ENCODE measurements around the gene KRTAP9-1.
"Not testable (repeated sequence)": the region's sequence is repeated elsewhere in the genome, so short reads cannot be mapped to it uniquely, and the experiment has no call there.

KRTAP9-1 gene

DNA sequence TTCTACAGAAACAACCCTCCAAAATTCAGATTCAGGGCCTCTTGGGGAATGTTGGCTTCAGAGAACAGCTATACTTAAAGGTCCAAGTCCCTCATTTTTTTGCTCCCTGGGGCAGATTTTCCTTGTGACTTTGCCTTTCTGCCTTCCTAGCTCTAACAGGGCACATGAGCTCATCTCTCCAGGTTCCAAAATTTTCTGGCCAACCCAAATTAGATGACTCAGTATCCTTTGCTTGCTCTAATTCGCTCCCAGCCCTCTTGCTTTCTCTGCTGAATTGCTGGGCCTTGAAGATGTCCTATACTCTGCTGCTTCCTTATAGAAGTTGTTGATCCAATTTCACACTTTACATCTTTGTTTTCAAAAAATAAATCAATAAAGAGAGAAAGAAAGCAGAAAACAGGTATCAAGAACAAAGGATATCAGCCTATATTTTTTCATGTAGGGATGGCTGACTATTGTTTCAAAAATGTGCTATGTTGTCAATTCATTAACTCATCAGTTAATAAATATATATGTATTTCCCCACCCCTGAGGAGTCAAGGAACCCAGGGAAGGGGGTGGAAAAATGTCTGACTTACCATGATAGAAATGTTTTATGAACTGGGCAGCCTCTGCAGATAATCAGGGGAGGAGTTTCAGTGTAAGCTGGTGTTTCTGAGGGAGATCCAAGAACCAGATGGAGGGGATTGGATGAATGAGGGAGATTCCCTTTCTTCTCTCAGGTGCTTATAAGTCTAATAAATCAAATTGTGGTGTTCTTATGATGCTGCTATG, 10.7 kb upstream of the KRTAP9-1 start:
- in situ Hi-C loops (cut with MboI; ENCODE audit: low sequenced_read_pairs) = no loop called here

DNA sequence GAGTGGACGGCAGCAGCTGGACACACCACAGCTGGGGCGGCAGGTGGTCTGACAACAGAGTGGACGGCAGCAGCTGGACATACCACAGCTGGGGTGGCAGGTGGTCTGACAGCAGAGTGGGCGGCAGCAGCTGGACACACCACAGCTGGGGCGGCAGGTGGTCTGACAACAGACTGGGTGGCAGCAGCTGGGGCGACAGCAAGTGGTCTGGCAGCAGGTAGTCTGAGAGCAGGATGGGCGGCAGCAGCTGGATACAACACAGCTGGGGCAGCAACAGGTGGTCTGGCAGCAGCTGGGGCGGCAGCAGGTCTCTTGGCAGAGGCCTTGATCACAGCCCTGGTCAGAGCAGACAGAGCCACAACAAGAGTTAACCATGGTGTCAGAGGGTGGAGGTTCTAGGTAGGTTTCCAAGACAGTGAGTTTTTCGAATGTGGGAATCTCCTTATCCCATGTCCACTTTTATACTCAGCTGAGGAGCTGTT, 5.2 kb upstream of the KRTAP9-1 start, which contains the start of gene KRTAP4-1:
Gene KRTAP4-1 (minus strand): TSS at position 432 of the 482 bp plus-strand sequence. CDS start 57 bp downstream, at position 375.
- in situ Hi-C loops (cut with MboI; ENCODE audit: low sequenced_read_pairs) = no loop called here

DNA sequence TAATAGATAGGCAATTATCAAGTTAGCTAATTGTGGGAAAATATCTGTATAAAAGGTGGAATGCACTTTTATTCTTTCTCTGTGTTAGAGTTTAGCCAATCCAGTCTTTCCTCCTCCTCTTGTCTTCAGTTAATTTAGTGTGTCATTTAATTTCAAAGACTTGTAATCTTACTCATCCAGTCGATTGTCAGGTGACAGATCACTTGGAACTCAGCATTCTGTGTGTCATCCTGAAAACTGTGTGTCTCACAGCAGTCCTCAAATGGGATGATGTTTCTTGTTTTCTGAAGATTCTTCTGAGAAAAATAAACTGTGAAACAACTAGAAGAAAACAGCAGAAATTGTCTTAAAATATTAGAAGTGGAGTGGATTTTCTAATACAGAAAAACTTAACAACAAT, 4.7 kb upstream of the KRTAP9-1 start:
- in situ Hi-C loops (cut with MboI; ENCODE audit: low sequenced_read_pairs) = no loop called here

DNA sequence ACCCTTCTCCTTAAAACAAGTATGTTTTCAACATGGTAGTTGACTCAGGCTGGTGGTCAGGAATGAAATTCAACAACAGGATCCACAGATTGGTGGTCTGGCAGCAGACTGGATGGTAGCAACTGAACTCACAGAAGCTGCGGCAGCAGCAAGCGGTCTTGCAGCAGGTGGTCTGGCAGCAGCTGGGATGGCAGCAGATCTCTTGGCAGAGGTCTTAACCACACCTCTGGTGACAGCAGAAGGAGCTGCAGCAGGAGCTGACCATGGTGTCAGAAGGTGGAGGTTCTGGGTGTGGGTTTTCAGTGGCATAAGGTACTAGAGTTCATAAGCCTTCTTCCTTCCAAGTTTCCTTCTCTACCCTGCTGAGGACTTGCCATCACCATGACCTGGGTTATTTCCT, 2.8 kb upstream of the KRTAP9-1 start:
- in situ Hi-C loops (cut with MboI; ENCODE audit: low sequenced_read_pairs) = no loop called here

DNA sequence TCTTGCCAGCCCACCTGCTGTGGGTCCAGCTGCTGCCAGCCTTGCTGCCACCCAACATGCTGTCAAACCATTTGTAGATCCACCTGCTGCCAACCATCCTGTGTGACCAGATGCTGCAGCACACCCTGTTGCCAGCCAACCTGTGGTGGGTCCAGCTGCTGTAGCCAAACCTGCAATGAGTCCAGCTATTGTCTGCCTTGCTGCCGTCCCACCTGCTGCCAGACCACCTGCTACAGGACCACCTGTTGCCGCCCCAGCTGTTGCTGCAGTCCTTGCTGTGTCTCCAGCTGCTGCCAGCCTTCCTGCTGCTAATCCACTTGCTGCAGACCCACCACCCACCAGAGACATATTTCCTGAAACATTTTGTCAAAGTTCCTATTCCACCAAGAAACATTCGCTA, 641 bp downstream of the KRTAP9-1 start:
- in situ Hi-C loops (cut with MboI; ENCODE audit: low sequenced_read_pairs) = no loop called here

DNA sequence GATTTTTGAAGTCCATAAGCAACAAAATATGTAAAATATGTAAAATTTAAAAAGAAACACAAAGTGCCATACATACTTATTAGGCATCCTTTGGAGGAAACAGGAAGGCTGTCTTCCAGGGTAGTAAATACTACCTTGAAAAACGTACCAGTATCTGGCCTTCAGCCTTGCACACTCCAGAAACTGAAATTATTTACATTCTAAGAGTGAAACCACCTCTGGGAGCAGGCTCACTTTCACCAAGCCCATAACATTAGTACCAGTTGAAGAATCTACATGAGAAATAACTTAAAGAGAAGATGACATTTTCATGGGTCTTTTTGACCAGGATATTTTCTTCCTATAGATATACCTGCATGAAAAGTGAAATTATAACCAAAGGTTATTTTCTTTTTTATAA, 6.4 kb downstream of the KRTAP9-1 start:
- in situ Hi-C loops (cut with MboI; ENCODE audit: low sequenced_read_pairs) = no loop called here

DNA sequence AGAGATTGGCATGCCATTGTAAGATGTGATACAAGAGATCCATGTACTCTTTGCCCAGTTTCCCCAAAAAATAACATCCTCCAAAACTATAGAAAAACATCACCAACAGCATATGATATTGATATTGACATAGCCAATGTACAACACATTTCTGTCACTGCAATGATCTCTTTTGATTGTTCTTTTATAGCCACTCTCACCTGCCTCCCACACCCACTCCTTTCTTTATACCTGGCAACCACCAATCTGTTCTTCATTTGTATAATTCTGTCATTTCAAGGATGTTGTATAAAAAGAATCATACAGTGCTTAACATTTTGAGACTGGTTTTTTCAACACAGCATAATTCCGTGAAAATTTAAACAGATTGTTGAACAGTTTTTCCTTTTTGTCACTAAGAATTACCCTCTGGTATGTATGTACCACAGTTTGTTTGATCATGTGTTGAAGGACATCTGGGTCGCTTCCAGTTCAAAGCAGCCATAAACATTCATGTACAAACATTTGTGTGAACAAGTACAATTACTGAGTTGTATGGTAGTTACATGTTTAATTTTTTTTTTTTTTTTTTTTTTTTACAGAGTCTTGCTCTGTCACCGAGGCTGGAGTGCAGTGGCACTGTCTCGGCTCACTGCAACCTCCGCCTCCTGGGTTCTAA, 9.9 kb downstream of the KRTAP9-1 start:
- in situ Hi-C loops (cut with MboI; ENCODE audit: low sequenced_read_pairs) = no loop called here

DNA sequence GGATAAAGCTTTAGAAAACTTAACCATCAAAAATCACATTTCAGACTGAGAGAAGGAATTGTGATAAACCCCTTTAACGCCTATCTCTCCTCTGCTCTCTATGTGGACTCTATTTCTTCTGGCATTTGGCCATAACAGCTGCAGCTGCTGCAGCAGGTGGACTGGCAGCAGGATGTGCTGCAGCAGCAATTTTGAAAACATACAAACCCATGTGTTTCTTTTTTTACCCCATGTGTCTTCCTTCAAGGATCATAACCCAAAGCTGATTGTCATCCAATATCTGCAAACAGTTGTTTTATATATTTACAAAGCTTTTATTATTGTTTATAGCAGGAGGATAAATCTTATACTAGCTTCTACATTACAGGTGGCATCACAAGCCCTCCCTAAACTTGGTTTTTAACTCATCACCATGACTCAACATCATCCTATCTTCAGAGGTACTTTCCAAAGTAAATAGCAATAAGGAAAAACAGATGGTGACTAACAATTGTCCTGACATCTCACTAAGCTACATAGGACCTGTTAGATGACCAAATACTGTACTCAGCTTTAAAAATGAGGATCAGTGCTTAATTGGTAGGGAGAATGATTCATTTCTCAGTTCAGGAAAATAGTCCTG, 22.3 kb downstream of the KRTAP9-1 start:
- in situ Hi-C loops (cut with MboI; ENCODE audit: low sequenced_read_pairs) = no loop called here

DNA sequence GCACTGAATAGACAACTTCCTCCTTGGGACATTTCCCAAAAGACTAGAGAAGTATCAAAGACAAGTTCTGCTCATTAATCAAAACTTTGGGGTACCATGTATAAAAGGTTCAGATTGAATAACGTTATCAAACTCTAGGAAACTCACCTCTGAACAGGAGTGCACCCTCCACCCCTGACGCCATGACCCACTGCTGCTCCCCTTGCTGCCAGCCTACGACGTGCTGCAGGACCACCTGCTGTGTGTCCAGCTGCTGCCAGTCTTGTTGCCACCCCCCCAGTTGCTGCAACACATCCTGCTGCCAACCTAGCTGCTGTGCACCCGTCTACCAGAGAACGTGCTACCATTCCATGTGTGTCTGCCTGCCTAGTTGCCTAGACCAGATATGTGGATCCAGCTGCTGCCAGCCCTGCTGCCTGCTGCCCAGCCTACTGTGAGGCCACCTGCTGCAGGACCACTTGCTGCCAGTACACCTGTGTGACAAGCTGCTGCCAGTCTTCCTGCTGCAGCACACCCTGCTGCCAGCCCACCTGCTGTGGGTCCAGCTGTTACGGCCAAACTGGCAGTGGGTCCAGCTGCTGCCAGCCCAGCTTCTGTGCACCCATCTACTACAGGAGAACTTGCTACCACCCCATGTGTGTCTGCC, 23.0 kb downstream of the KRTAP9-1 start:
- in situ Hi-C loops (cut with MboI; ENCODE audit: low sequenced_read_pairs) = no loop called here

DNA sequence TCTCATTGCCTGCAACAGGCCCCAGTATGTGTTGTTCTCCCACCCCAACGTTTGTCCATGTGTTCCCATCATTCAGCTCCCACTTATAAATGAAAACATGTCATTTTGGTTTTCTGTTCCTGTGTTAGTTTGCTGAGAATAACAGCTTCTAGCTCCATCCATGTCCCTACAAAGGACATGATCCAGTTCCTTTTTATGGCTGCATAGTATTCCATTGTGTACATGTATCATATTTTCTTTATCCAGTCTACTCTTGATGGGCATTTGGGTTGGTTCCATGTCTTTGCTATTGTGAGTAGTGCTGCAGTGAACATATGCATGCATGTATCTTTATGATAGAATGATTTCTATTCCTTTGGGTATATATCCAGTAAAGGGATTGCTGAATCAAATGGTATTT, 26.0 kb downstream of the KRTAP9-1 start:
- in situ Hi-C loops (cut with MboI; ENCODE audit: low sequenced_read_pairs) = no loop called here

DNA sequence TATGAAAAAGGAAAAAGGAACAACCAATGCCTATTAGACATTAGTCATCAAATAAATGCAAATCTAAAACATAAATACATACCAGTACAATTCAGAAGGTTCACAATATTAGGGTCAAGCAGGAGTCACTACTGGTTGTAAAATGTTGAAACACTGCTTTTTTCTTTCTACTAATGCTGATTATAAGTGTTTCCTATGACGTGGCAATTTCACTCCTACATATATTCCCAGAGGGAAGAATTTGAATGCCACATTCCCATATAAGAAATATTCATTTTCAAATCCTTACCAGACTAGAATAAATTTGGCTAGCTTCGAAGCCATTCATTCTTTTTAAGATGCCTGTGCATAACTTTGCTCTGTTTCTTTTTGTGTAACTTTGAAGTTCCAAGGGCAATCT, 34.1 kb downstream of the KRTAP9-1 start:
- in situ Hi-C loops (cut with MboI; ENCODE audit: low sequenced_read_pairs) = no loop called here

DNA sequence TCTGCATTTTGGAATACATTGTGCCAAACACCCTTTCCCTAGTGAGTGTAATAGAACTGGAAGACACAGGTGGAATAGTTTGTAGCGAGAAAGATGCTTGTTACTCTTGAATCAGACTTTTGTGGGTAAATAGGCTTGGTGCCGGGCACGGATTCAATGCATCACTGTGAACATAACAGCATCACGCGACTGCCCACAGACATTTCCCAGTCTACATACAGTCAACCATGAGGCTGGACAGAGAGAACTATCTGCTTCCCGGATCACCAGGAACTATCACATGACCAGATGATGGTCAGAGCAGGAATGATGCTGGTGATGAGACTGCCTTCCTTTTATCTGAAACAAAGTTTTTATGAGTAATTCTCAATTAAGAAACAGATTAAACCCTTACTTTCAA, 36.4 kb downstream of the KRTAP9-1 start:
- in situ Hi-C loops (cut with MboI; ENCODE audit: low sequenced_read_pairs) = no loop called here

DNA sequence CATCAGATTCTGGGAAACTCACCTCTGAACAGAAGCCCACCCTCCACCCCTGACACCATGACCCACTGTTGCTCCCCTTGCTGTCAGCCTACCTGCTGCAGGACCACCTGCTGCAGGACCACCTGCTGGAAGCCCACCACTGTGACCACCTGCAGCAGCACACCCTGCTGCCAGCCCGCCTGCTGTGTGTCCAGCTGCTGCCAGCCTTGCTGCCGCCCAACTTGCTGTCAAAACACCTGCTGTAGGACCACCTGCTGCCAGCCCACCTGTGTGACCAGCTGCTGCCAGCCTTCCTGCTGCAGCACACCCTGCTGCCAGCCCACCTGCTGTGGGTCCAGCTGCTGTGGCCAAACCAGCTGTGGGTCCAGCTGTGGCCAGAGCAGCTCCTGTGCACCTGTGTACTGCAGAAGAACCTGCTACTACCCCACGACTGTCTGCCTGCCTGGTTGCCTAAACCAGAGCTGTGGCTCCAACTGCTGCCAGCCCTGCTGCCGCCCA, 37.0 kb downstream of the KRTAP9-1 start, which contains the start of gene KRTAP9-2:
Gene KRTAP9-2 (plus strand): TSS at position 51 of the 498 bp plus-strand sequence. CDS start 7 bp downstream, at position 58.
- in situ Hi-C loops (cut with MboI; ENCODE audit: low sequenced_read_pairs) = not testable (repeated sequence)

DNA sequence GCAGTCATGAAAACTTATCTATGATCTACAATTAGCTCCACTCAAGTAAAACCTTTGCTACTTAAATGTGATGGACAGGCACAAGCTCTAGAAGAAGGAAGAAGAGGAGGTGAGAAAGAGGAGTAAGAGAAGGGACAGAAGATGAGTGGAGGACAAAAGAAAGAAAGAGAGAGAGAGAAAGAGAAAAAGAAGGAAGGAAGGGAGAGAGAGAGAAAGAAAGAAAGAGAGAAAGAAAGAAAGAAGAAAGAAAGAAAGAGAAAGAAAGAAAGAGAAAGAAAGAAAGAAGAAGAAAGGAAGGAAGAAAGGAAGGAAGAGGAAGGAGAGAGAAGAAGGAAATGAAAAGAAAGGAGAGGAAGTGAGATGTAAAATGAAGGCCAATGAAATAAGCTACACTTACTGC, 40.4 kb downstream of the KRTAP9-1 start:
- in situ Hi-C loops (cut with MboI; ENCODE audit: low sequenced_read_pairs) = no loop called here

DNA sequence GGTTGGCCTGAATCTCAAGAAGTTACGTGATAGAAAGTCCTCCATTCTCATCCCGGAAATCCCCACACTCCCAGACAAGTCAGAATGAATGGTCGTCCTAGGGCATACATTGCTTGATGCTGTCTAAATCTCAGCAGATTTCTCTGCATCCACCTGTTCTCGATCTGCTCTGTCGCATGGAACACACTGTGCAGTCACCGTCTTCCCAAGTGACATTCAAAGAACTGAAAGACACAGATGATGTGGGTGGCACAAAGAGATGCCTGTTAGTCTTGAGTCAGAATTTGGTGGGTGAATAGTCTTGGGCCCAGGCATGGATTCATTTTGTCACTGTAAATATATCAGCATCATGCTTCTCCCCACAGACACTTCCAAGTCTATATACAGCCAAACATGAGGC, 42.0 kb downstream of the KRTAP9-1 start:
- in situ Hi-C loops (cut with MboI; ENCODE audit: low sequenced_read_pairs) = no loop called here

DNA sequence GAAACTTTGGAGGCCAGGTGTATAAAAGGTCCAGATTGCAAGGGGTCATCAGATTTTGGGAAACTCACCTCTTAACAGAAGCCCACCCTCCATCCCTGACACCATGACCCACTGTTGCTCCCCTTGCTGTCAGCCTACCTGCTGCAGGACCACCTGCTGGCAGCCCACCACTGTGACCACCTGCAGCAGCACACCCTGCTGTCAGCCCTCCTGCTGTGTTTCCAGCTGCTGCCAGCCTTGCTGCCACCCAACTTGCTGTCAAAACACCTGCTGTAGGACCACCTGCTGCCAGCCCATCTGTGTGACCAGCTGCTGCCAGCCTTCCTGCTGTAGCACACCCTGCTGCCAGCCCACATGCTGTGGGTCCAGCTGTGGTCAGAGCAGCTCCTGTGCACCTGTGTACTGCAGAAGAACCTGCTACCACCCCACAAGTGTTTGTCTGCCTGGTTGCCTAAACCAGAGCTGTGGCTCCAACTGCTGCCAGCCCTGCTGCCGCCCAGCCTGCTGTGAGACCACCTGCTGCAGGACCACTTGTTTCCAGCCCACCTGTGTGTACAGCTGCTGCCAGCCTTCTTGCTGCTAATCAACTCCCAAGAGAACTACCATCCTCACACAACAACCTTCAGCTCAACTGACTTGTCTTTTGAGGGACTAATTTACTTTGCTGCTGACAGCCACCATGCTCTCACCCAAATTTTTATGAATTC, 42.9 kb downstream of the KRTAP9-1 start, which contains the start of gene KRTAP9-3:
Gene KRTAP9-3 (plus strand): TSS at position 51 of the 707 bp plus-strand sequence. CDS start 53 bp downstream, at position 104.
- in situ Hi-C loops (cut with MboI; ENCODE audit: low sequenced_read_pairs) = not testable (repeated sequence)

DNA sequence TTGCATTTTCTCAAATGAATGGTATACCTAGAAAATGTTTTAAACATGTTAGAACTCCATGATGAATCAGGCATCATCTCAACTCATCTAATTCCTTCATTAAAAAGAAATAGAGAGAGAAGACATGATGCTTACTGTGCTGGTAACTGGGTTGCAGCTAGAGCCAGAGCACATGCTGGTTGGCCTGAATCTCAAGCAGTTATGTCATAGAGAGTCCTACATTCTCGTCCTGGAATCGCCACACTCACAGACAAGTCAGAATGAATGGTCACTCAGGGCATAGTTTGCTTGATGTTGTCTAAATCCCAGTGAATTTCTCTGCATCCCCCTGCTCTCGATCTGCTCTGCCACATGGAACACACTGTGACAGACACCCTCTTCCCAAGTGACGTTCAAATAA, 47.4 kb downstream of the KRTAP9-1 start:
- in situ Hi-C loops (cut with MboI; ENCODE audit: low sequenced_read_pairs) = not testable (repeated sequence)

DNA sequence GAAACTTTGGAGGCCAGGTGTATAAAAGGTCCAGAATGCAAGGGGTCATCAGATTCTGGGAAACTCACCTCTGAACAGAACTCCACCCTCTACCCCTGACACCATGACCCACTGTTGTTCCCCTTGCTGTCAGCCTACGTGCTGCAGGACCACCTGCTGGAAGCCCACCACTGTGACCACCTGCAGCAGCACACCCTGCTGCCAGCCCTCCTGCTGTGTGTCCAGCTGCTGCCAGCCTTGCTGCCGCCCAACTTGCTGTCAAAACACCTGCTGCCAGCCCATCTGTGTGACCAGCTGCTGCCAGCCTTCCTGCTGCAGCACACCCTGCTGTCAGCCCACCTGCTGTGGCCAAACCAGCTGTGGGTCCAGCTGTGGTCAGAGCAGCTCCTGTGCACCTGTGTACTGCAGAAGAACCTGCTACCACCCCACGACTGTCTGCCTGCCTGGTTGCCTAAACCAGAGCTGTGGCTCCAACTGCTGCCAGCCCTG, 48.3 kb downstream of the KRTAP9-1 start, which contains the start of gene KRTAP9-8:
Gene KRTAP9-8 (plus strand): TSS at position 51 of the 489 bp plus-strand sequence. CDS start 53 bp downstream, at position 104.
- in situ Hi-C loops (cut with MboI; ENCODE audit: low sequenced_read_pairs) = not testable (repeated sequence)

Data from HL-60/S4 (cell line).